ELF-1 (cell line): ENCODE measurements around the gene B9D2.
"Not testable (repeated sequence)": the region's sequence is repeated elsewhere in the genome, so short reads cannot be mapped to it uniquely, and the experiment has no call there.

Source experiments
- DNase-seq: peaks from one replicate; pipeline ENCODE4 v3.0.0-alpha.2; 2016; ENCODE audit warnings: low read depth, low spot score

The B9D2 gene

DNA sequence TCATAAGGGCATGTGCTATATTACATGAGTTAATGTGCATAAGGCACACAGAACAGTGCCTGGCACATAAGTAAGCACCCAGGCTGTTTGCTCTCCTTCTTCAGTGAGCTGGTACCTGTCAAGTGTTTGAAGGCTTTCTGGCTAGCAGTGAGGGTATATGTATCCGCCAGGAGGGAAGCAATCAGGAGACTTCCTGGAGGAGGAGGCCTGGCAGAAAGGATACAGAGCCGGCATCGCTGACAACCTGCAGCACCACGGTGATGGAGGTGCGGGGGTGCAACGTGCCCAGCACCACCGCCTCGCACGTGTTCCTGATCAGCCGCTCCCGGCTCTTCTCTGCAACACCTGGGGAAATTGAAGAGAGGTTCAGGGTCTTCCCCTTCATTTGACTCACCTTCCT, 27.7 kb upstream of the B9D2 start:
- no peak for DNase-seq

DNA sequence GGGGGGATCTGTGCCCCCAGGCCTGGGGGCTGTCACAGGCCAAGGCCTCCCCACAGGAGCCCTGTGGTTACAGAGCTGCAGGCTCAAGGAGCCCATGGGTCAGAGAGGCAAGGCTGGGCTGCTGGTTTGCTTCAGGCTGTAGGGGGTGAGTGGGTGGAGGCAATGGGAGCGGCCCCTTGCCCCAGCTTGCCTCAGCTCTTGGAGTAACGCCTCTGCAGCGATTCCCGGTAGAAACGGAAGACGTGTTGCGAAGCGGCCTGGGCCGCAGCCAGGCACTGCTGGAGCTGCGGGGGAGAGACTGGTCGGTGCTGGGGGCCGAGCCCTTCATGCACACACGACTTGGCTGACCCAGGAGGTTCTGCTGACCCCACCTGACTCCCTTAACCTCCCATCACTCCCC, 22.5 kb upstream of the B9D2 start:
- no peak for DNase-seq

- no peak for DNase-seq
Observed at GRCh38 chr19:41384351-41384750, 20.4 kb upstream of the B9D2 start.

DNA sequence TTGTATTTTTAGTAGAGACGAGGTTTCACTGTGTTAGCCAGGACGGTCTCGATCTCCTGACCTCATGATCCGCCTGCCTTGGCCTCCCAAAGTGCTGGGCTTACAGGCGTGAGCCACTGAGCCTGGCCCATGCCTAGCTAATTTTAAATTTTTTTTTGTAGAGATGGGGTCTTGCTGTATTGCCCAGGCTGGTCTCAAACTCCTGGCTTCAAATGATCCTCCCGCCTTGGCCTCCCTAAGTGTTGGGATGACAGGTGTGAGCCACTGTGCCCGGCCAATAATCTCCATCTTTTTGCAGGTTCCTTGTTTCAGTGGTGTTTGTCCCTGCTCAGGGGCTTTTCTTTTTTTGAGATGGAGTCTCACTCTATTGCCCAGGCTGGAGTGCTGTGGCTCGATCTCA, 17.6 kb upstream of the B9D2 start:
- not testable (repeated sequence) for DNase-seq

- peak; percentile 62 for DNase-seq
Observed at GRCh38 chr19:41377977-41378709, 14.2 kb upstream of the B9D2 start.

DNA sequence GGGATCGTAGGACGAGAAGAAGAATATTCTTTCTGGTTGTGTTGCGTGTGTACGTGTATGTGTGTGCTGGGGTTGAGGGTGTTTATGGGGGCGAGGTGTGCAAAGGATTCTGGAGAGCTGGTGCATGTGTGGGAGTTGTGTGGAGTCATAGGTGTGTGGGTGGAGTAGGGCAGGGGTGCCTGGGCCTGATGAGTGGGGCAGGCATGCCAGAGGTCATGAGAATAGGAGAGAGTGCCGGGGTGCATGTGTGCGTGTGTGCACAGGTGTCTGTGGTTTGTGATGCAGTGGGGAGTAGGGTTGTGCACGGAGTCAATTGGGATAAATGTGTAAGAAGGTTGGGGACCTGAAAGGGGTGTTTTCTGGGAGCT, 13.0 kb upstream of the B9D2 start:
- DNase-seq, result no peak

DNA sequence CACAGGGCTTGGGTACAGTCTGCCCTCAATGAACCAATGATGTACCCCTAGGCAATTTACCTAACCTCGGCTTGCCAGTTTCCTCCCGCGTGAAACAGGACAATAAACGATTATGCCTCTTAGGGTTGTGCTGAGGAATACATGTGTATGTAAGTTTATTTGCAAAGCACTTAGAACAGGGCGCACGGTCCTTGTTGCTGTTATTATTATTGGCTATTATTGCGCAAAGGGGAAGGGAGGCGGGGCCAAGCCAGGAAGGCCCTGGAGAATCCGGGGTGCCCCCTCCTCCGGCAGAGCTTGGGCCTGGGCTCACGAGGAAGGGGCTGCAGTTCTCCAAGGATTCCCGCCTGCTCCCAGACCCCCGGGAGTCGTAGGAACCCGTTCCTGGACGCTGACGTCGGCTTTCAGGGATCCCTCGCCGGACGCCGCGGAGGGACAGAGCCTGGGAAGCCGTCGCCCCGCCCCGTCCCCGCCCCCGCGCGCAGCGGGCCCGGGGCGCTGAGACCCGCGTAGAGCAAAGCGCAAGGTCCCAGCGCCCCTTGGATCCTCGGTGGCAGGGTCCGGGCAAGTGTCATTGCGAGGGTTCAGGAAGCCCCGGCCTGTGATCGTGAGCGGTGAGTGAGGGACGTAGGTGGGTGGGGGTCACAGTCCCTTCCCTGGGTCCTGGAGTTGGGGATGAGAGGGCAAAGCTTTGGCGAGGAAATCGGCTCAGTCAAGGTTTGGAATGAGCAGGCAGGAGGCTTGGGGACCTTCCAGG, 12.5 kb upstream of the B9D2 start, which contains the start of gene TMEM91:
TMEM91 (plus strand) TSS at position 293 of the 757 bp plus-strand sequence. CDS start 1,777 bp downstream, outside the sequence.
- peak; percentile 62 for DNase-seq

DNA sequence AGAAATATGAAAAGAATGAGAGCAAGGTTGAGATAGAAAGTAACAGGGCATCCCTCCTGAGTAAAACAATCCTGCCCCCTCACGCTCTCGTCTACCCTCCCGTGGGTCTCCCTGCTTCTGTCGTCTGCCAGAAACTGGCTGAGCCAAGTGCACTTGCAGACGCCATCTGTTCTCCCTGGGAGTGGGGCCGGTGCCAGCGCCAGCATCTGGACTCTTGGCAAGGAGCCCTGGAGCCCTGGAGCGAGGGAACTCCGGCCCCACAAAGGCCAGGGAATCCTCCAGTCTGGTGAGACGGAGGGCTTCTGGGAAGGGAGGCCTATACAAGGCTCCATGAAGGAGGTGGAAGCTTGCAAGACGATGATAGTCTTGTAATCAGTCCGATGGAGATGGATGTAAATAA, 10.0 kb upstream of the B9D2 start:
- DNase-seq, result no peak

DNA sequence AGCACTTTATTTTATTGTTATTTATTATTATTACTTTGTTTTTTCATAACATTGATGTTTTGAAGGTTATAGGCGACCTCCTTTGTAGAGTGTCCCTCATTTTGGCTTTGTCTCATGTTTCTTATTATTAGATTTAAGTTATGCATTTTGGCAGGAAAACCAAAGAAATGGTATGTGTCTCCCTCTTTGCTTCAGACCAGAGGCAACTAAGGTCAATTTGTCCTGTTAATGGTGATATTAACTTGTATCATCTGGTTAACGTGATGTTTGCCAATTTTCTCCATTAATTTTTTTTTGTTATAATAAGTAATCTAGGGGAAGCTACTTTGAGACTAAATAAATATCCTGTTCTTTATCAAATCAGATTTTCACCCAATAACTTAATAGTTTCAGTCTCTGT, 8.6 kb upstream of the B9D2 start:
- no peak for DNase-seq

GRCh38 chr19:41371541-41371940, 7.6 kb upstream of the B9D2 start:
- DNase-seq, result no peak

GRCh38 chr19:41371119-41371518, 7.2 kb upstream of the B9D2 start:
- DNase-seq, result not testable (repeated sequence)

DNA sequence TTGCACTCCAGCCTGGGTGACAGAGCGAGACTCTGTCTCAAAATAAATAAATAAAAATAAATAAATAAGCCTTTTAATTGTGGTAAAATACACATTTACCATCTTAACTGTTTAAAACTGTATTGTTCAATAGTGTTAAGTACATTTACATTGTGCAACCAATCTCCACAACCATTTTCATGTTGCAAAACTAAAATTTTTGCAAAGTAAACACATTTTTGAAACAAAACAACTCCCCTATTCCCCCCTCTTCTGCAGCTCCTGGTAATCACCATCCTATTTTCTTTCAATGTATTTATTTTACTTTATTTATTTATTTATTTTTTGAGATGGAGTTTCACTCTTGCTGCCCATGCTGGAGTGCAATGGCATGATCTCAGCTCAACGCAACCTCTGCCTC, 5.8 kb upstream of the B9D2 start:
- DNase-seq, result no peak

DNA sequence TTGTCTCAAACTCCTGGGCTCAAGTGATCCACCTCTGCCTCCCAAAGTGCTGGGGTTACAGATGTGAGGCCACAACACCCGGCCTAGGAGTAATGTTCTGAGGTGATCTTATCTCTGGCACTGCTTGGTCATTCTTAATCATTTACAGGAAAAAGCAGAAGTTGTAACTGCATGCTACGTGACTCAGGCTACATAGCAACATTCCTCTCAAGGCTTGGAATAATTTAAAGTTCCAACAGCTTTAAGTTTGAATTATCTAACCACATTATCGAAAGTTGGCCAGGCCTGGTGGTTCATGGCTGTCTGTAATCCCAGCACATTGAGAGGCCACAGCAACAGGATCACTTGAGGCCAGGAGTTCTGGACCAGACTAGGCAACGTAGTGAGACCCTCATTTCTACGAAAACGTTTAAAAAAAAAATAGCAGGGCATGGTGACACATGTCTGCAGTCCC, 3.9 kb upstream of the B9D2 start:
- DNase-seq, result no peak

DNA sequence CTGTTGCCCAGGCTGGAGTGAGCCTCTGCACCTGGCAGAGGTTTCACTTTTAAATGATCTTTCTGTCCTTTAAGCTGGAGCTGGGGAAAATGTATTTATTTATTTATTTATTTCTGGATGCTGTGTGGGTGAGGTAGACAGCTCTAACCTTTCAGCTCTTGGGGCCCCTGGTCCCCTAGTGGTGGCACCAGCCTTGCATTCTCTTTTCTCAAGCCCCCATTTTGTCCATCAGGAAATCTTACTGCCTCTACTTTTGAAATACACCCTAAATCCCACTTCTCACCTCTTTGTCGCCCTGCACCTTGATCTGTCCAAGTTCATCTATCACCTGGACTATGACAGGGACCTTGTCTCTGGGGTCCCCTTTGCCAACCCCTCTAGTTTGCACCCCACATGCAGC, 2.1 kb upstream of the B9D2 start:
- DNase-seq, result no peak

- no peak for DNase-seq
Observed at GRCh38 chr19:41364524-41365391, 809 bp upstream of the B9D2 start.

DNA sequence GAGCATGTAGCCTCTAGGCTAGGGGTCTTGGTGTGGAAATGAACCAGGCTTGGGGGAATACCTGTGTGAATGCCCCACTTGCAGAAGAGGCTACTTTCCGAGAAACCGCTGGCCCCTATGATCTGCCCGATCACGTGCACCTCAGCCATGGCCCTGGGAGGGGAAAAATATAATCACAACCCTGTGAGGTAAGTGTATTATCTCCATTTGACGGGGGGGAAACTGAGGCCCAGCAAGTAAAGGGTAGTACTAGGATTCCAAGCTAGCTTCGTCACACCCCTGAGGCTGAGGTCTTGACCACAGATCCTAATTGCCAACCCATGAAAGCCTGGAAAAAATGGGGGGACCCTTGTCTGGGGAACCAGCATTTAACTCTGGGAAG, 587 bp downstream of the B9D2 start:
- DNase-seq, result no peak

DNA sequence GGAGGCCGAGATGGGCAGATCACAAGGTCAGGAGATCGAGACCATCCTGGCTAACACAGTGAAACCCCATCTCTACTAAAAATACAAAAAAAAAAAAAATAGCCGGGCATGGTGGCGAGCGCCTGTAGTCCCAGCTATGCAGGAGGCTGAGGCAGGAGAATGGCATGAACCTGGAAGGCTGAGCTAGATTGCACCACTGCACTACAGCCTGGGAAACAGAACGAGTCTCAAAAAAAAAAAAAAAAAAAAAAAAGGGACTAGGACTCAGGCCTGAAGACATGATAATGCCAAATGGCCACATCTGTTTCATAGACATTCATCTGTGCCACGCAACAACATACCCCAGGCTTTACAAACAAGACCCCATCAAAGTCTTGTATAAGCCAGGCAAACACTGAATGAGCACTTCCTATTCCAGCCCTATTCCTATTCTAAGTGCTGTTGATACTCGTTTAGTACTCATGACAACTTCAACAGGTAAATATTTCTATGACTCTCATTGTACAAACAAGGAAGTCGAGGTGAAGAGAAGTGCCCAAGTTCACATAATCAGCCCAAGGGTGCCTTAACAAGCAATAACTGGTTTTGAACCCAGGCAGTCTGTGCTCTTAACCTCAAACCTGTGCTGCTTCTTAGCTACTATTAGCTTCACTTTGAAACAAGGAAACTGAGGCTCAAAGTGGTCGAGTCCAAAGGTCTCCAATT, 1.7 kb downstream of the B9D2 start:
- DNase-seq, result no peak

DNA sequence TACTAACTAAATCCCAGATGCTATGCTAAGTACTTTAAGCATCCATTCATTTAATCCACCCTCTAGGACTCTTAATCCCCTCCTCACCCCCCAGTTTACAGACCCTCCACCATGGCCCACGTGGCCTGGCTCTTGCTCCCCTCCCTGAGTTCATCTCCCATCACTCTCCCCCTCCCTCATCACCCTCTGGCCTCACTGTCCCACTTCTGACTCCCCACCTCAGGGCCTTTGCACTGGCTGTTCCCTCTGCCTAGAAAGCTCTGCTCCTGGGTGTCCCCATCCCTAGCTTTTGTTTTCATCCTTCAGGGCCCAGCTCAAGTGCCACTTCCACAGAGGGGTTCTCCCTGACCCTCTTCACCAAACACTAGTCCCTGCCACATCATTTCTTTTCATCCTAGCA, 4.2 kb downstream of the B9D2 start:
- no peak for DNase-seq

GRCh38 chr19:41357746-41358145, 6.2 kb downstream of the B9D2 start:
- no peak for DNase-seq

DNA sequence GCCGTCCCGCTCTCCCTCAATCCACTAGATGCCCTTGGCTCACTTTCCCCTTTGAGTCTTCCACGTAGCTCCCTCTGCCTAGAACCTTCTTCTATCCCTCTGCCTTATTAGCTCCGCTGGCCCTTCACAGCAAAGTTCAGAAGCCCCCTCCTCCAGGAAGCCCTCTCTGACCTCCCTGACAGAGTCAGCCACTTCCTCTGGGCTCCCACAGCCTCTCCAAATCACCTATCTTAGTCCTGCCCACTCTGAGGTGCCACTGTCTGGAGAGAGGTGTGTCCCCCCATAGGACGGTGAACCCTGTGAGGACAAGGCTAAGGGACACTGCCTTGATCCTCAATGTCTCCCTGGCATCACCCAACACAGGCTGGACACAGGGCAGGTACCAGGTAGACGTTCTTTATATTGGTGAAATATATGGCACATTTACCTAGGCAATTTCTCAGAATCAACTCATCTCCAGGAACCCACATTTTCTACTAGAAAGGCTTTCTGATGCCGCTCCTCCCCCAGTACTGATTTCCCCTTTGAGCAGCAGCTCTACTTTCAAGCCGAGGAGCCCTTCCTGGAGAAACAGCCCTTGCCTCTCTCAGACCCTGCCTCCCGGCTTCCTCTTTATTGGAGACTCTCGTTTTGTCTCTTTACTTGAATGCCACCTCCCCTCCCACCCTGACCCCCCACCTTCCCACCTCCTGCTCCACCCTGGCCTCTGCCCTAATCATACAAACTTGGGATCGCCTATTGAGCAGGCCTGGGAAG, 6.8 kb downstream of the B9D2 start:
- no peak for DNase-seq

GRCh38 chr19:41355802-41356201, 8.1 kb downstream of the B9D2 start:
- DNase-seq, result no peak
